Epidermal melanocyte (primary cell): ENCODE data around the gene BCO2.

Source experiments
- DNase-seq: peaks from one replicate; pipeline ENCODE4 v3.0.0; 2011; ENCODE audit warnings: low spot score; ENCODE audit not compliant: insufficient read length

BCO2 gene

DNA sequence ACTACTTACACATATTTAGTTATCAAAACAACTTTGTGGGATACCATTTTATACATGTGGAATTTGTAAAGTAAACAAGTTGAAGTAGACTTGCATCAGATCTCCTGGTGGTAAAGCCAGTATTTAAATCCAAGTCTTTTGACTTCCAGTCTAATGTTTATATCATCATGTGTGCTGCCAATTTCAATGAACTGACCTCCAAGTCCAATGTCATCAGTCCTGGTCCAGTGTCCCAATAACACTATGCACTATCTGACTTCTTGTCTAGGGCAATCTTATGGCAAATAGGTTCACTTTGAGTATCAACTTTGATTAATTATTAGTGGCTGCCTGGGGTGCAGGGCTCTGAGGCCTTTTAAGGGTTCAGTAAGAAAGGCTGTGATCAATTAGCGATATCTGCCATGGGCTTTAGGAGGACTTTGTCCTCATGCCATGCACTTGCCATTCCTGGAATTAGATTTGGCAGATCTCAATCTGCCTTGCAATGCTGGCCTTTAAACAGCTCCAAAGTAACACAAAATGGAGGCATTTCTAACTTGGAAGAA lies 41.3 kb downstream of the BCO2 start:
- no peak for DNase-seq

DNA sequence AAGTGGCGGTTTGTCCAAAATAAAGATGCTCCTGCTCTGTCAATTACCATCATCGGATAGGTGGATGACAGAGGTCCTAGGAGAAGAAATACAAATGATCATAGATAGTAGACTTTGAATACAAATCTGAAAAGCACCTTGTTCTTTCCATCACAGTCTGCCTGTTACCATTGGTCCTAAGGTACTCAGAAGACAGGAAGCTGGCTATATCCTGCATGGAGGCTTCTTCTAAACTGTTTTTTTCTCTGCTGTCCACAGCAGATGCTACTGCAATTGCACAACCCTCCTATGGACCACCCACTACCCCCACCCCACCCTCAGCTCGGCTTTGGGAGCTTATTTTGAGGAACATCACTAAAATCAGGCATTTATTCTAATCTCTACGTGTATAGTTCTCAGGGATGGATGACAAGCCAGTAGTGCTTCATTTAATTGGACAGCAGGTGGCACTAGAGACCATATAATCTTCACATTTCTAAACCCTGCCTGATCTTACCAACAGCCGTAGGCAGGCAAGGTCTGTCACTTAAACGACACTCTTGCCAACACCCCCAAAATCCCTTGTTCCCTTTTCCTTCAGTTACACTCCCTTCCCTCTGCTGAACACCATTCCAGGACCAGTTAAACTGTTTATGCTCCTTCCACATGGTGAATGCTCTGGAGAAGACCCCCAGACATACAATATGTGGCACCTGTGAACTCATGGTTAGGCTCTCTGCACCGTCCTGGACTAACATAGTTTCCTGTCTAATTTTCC lies 44.3 kb downstream of the BCO2 start:
- peak; percentile 46 for DNase-seq

GRCh38 chr11:112221274-112221835 lies 46.0 kb downstream of the BCO2 start:
- DNase-seq, result no peak

- DNase-seq, result no peak
Measured at GRCh38 chr11:112222303-112222702, 47.0 kb downstream of the BCO2 start.

GRCh38 chr11:112223121-112223520 lies 47.8 kb downstream of the BCO2 start:
- DNase-seq, result no peak

GRCh38 chr11:112223754-112224532 lies 48.6 kb downstream of the BCO2 start:
- DNase-seq, result no peak

DNA sequence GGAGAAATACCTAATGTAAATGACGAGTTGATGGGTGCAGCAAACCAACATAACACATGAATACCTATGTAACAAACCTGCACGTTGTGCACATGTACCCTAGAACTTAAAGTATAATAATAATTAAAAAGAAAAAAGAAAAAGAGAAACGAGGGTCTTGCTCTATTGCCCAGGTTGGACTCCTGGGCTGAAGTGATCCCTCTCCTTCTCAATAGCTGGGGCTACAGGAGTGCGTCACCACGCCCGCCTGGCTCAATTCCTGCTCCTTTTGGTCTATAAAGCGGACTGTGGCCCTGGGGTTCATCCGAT lies 50.4 kb downstream of the BCO2 start:
- DNase-seq, result peak; percentile 48

DNA sequence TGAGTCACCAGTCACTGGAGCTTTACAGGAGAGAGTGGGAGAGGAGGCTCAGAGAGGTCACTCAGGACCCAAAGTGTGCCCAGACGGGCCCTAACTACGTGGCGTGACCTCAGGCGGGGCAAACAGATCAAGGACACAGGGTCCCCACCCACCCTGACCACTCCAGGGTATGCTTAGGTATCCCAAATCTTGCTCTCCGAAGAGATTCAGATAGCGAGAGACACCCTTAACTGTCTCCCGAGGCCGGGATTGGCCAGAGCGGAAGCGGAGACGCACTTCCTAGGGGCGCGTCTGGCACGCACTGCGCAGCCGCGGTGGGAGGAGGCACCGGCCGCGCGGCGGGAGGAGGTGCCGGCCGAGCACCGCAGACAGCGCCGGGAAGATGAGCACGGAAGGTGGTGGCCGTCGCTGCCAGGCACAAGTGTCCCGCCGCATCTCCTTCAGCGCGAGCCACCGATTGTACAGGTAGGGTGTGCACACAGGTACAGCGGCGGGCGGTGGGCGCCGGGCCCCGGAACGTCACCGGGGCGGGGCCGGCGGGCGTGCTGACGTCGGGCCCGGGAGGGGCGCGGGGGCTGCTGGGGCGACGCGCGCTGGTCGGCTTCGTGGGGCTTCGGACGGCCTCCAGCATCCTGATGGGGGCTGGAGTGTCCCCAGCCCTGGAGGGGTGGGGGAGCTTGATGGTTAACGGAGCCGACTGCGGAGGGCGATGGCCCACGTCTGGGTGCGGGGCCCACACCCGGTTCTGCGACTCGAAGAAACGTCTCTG lies 50.9 kb downstream of the BCO2 start, which contains the start of gene PTS:
Gene PTS, plus strand, starts transcription at position 367 of the 769 bp plus-strand sequence. Its CDS starts 16 bp downstream, at position 383.
- peak; percentile 95 for DNase-seq

GRCh38 chr11:112226831-112227401 lies 51.6 kb downstream of the BCO2 start:
- DNase-seq, result peak; percentile 23

GRCh38 chr11:112227471-112227870 lies 52.2 kb downstream of the BCO2 start:
- DNase-seq, result no peak

DNA sequence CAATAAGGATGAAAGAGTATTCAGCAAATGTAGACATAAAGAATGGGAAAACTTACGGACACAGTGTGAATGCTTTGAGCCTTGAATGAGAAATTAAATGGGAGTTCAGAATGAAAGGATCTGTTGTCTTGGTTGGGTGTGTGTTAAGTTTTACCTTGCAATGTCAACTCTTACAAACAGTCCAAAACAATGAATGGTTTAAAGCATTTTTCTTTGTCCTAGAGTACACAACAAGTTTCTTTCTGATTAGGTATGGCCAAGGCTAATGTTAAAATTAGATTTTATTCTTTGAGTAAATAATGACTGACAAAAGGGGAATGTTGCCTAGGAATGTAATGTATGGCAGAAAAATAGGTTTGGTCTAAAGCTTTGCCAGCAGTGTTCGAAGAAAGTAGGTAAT lies 53.4 kb downstream of the BCO2 start:
- no peak for DNase-seq

DNA sequence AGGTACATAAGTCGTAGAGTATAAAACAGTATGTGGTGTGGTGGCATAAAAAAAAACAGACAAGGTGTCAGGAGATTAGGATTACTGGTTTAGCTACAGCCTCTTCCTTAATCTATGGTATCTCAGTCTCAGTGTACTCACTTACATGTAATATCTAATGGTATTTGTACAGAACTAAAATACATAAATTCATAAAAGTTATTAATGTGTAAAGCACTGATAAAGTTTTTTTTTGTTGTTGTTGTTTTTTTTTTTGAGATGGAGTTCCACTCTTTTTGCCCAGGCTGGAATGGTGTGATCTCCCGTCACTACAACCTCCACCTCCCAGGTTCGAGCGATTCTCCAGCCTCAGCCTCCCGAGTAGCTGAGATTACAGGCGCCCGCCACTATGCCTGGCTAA lies 53.8 kb downstream of the BCO2 start:
- no peak for DNase-seq

DNA sequence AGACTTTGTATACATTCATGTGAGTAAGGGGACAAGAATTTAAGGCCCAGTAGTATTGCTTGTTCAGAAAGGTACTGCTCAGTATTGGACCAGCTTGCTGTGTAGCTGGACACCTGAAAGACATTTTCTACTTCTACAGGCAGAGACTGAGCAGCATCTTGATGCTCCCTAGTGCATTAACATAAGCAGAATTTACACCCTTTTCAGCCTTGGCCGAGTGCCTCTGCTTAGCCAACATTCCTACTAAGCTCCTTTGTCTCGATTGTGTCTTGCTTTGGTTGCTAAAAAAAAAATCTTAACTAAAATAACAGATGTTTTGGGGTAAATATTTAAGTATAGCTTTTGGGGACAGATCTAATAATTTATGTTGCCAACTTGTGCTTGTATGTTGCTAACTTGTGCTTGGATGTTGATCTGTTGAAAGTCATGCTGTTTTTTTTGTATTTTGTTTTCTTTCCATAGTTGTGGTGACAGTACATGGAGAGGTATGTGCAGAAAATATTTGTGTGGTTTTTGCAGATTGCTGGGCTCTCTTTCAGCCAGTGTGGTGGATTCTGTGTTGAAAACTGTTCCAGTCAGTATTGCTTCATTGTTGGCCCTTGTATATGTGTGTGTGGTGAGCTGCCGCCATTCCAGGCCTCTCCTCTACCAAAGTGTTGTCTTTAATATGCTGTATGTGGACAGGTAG lies 54.6 kb downstream of the BCO2 start:
- peak; percentile 38 for DNase-seq

- DNase-seq, result no peak
Measured at GRCh38 chr11:112231952-112232351, 56.6 kb downstream of the BCO2 start.

DNA sequence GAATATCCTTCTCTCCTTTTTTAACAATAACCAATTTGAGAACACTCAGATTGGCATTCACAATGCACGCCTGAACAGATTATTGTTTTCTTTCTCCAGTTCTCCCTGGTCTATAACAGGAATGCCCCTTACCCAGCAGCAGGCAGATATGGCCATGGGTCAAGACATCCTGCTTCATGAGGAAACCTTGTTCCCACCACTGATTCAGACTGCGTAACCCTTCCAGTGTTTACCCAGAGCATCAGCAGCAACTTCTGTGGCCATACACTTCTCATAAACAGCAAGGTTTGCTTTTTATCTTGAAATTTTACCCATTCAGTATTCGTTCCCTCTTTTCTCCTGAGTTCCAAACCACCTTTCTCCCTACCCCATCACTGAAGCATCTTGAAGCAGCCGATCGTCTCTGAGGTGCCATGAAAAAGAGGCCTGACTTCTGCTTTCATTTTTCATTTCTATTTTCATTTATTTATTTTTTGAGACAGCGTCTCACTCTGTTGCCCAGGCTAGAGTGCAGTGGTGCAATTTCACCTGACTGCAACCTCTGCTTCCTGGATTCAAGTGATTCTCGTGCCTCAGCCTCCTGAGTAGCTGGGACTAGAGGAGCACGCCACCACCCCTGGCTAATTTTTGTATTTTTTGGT lies 60.6 kb downstream of the BCO2 start:
- no peak for DNase-seq

GRCh38 chr11:112237451-112237850 lies 62.1 kb downstream of the BCO2 start:
- DNase-seq, result no peak

DNA sequence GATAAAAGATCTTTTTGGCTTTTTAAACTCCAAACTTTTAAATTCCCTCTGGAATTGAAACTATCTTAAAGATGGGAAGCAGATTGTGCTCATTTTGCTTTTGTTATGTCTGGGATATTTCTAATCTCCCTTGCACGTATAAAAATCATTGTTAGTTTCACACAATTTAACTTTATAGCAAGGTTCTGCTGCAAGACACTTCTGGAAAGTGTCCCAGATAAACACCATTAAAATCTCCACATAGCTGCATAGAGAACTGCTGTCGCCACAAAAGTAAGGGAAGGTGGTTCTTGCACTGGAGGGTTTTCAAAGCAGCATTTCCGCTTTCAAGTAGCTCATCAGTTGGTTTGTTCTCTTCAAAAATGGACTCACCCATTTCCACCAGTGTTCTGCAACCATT lies 62.7 kb downstream of the BCO2 start:
- no peak for DNase-seq

DNA sequence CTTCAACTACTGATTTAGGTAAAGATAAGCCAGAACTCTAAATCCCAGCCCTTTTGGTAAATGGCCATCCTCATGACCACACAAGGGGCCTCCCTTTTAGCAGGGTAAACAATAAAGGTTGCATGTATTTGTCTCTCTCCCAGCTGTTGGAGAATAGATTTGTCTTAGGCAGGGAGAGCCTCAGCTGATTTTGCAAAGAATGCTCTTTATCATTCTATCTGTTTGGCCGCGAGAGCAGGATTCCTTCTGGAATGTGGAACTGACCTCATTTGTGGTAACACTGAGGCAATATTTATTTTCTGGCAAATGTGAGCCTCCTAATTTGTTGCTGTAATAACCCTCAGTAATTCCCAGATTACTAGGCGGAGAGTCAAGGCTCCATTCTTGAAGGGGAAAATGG lies 66.2 kb downstream of the BCO2 start:
- DNase-seq, result no peak

GRCh38 chr11:112247201-112247600 lies 71.9 kb downstream of the BCO2 start:
- no peak for DNase-seq

GRCh38 chr11:112248201-112248600 lies 72.9 kb downstream of the BCO2 start:
- DNase-seq, result no peak
